H1 (cell line): ENCODE results near the gene MED10. TPM values are rescaled to one million over a fixed set of nuclear protein-coding genes. Genes with fewer than 3 reads are reported as not detected.

Experiments used
- CTCF ChIA-PET: fragments of 300-600 bp; sonication (Branson Sonifier 250); formaldehyde crosslinking; loops from one replicate; lab custom pipeline; 2021; ENCODE audit not compliant: partially characterized antibody; lab: Charles Lee
- POLR2A ChIA-PET: fragments of 300-600 bp; sonication (Branson Sonifier 250); formaldehyde crosslinking; loops from one replicate; lab custom pipeline; 2021; ENCODE audit warnings: inconsistent platforms; ENCODE audit not compliant: partially characterized antibody; lab: Charles Lee
- DNase-seq, 2 experiments: peaks; one replicate each; pipeline versions ENCODE4 v3.0.0 to v3.0.0-alpha.2; 2010 to 2022; ENCODE audit warnings: low spot score in 2 of 2, low read depth in 1 of 2, mixed read lengths in 1 of 2
- FAIRE-seq: peaks from 2 replicates; lab custom pipeline; 2011; peaks lifted over from hg19 to GRCh38; lab: Jason Lieb, UNC
- H2AFZ ChIP-seq: 2 replicates; pipeline ENCODE4 v1.8.1; 2012; ENCODE audit warnings: low read length, inconsistent platforms
- H2AK5ac ChIP-seq: 2 replicates; pipeline ENCODE4 v1.6.1; 2013; ENCODE audit warnings: low read depth, low read length
- H2BK120ac ChIP-seq: replicated peaks from 2 replicates; pipeline ENCODE3; 2013; ENCODE audit warnings: low read depth, low read length, inconsistent platforms
- H2BK12ac ChIP-seq: 2 replicates; pipeline ENCODE4 v1.6.1; 2013; ENCODE audit warnings: low read depth, low read length
- H2BK15ac ChIP-seq: 2 replicates; pipeline ENCODE4 v1.6.1; 2013; ENCODE audit warnings: low read length
- H2BK20ac ChIP-seq: 2 replicates; pipeline ENCODE4 v1.6.1; 2013; ENCODE audit warnings: low read length
- H2BK5ac ChIP-seq: 2 replicates; pipeline ENCODE4 v1.6.1; 2013; ENCODE audit warnings: low read depth, low read length
- H3K14ac ChIP-seq: 2 replicates; pipeline ENCODE4 v1.6.1; 2013; ENCODE audit warnings: inconsistent platforms; ENCODE audit not compliant: insufficient read length
- H3K18ac ChIP-seq: 2 replicates; pipeline ENCODE4 v1.6.1; 2013; ENCODE audit warnings: low read length; ENCODE audit errors: extremely low read depth
- H3K23ac ChIP-seq: 2 replicates; pipeline ENCODE4 v1.6.1; 2013; ENCODE audit warnings: inconsistent platforms; ENCODE audit not compliant: insufficient read length
- H3K23me2 ChIP-seq: 2 replicates; pipeline ENCODE4 v1.6.1; 2013; ENCODE audit warnings: low read depth, low read length
- H3K27ac ChIP-seq: 2 replicates; pipeline ENCODE4 v1.6.1; 2011; ENCODE audit warnings: low read depth, low read length, inconsistent platforms
- H3K27me3 ChIP-seq, 4 experiments: replicated peaks in 1 of 4; 1 replicate in 1 of 4; 2 replicates in 3 of 4; pipeline versions ENCODE4 v1.6.1 to v1.8.1; 2011 to 2013; ENCODE audit warnings: low read length in 3 of 4, mild to moderate bottlenecking in 3 of 4, inconsistent platforms in 2 of 4, mixed read lengths in 2 of 4, moderate library complexity in 1 of 4; ENCODE audit not compliant: control insufficient read depth in 3 of 4, insufficient read depth in 3 of 4; ENCODE audit errors: extremely low read depth in 1 of 4
- H3K36me3 ChIP-seq, 4 experiments: 2 replicates each; pipeline versions ENCODE4 v1.6.1 to v1.8.1; 2011 to 2013; ENCODE audit warnings: mild to moderate bottlenecking in 4 of 4, low read length in 3 of 4, moderate library complexity in 2 of 4, control low read depth in 1 of 4, inconsistent platforms in 1 of 4; ENCODE audit not compliant: insufficient read depth in 4 of 4, control insufficient read depth in 2 of 4
- H3K4ac ChIP-seq: replicated peaks from 2 replicates; pipeline ENCODE3; 2013; ENCODE audit warnings: low read length, low read depth, mixed read lengths, inconsistent platforms; ENCODE audit not compliant: insufficient read length
- H3K4me1 ChIP-seq, 4 experiments: replicated peaks in 1 of 4; 1 replicate in 1 of 4; 2 replicates in 3 of 4; pipeline versions ENCODE4 v1.6.1 to v1.8.1; 2011 to 2013; ENCODE audit warnings: low read length in 3 of 4, inconsistent platforms in 2 of 4, mixed read lengths in 1 of 4; ENCODE audit not compliant: insufficient read depth in 4 of 4, control insufficient read depth in 3 of 4
- H3K4me2 ChIP-seq, 2 experiments: 2 replicates each; pipeline versions ENCODE4 v1.6.1 to v1.8.1; 2011 to 2013; ENCODE audit warnings: low read depth in 2 of 2, low read length in 2 of 2, control low read depth in 1 of 2, inconsistent platforms in 1 of 2, mild to moderate bottlenecking in 1 of 2; ENCODE audit not compliant: insufficient read depth in 1 of 2
- H3K4me3 ChIP-seq, 4 experiments: fragments of 200-600, 300-600 bp in 1 of 4; sonication (generic), shearing (Covaris generic), sonication (Bioruptor Twin) in 1 of 4; 2 replicates each; pipeline versions ENCODE4 v1.5.1 to v1.8.1; 2011 to 2016; ENCODE audit warnings: low read length in 4 of 4, low read depth in 3 of 4, control low read depth in 2 of 4, inconsistent platforms in 2 of 4, mild to moderate bottlenecking in 2 of 4, mixed read lengths in 1 of 4, moderate library complexity in 1 of 4; ENCODE audit not compliant: insufficient read depth in 2 of 4; ENCODE audit errors: extremely low read depth in 1 of 4
- H3K56ac ChIP-seq: replicated peaks from 2 replicates; pipeline ENCODE3; 2013; ENCODE audit warnings: low read depth, mild to moderate bottlenecking, mixed read lengths, low read length, inconsistent platforms; ENCODE audit not compliant: insufficient read length
- H3K79me1 ChIP-seq: 2 replicates; pipeline ENCODE4 v1.6.1; 2013; ENCODE audit warnings: low read depth, low read length, control low read depth
- H3K79me2 ChIP-seq, 2 experiments: 2 replicates each; pipeline versions ENCODE4 v1.6.1 to v1.8.1; 2012 to 2013; ENCODE audit warnings: low read length in 2 of 2, mild to moderate bottlenecking in 2 of 2, inconsistent platforms in 1 of 2; ENCODE audit not compliant: insufficient read depth in 2 of 2, control insufficient read depth in 1 of 2
- H3K9ac ChIP-seq, 4 experiments: replicated peaks in 1 of 4; 1 replicate in 1 of 4; 2 replicates in 3 of 4; pipeline versions ENCODE4 v1.6.1 to v1.8.1; 2011 to 2013; ENCODE audit warnings: low read depth in 3 of 4, low read length in 3 of 4, control low read depth in 2 of 4, mild to moderate bottlenecking in 2 of 4, moderate library complexity in 2 of 4, inconsistent platforms in 1 of 4; ENCODE audit errors: extremely low read depth in 1 of 4
- H3K9me3 ChIP-seq, 2 experiments: 2 replicates each; pipeline versions ENCODE4 v1.6.1 to v1.8.1; 2012 to 2013; ENCODE audit warnings: mild to moderate bottlenecking in 2 of 2, moderate library complexity in 2 of 2, control low read depth in 1 of 2, inconsistent platforms in 1 of 2, low read depth in 1 of 2, low read length in 1 of 2, mixed read lengths in 1 of 2; ENCODE audit not compliant: insufficient read depth in 2 of 2
- H4K20me1 ChIP-seq, 2 experiments: replicated peaks in 1 of 2; 2 replicates each; pipeline versions ENCODE3 to v1.8.1; 2011 to 2013; ENCODE audit warnings: inconsistent platforms in 2 of 2, low read length in 2 of 2, mild to moderate bottlenecking in 1 of 2; ENCODE audit not compliant: insufficient read depth in 2 of 2, control insufficient read depth in 1 of 2
- H4K5ac ChIP-seq: 2 replicates; pipeline ENCODE4 v1.6.1; 2013; ENCODE audit warnings: low read length, low read depth, mixed read lengths, inconsistent platforms; ENCODE audit not compliant: insufficient read length
- H4K8ac ChIP-seq: 2 replicates; pipeline ENCODE4 v1.8.0; 2013; ENCODE audit warnings: mild to moderate bottlenecking, moderate library complexity, low read length, inconsistent platforms; ENCODE audit not compliant: insufficient read depth; ENCODE audit errors: extremely low read depth
- H4K91ac ChIP-seq: replicated peaks from 2 replicates; pipeline ENCODE3; 2013; ENCODE audit warnings: low read length, mixed read lengths, inconsistent platforms; ENCODE audit not compliant: insufficient read length
- CBX5 ChIP-seq: fragments of 300-800, 300-1000 bp; sonication (generic); IDR thresholded peaks from 2 replicates; pipeline ENCODE4 v1.7.1; 2016; ENCODE audit warnings: antibody characterized with exemption, low read length, low read depth
- CHD1 ChIP-seq: IDR thresholded peaks from 2 replicates; pipeline ENCODE4 v1.6.1; 2012; ENCODE audit warnings: low read depth, low read length, improper control_type of control experiment
- CTBP2 ChIP-seq: IDR thresholded peaks from 2 replicates; pipeline ENCODE4 v1.7.0; 2011; ENCODE audit warnings: borderline replicate concordance, mild to moderate bottlenecking, moderate library complexity, mixed read lengths, low read length; ENCODE audit not compliant: insufficient read depth, insufficient read length
- EGR1 ChIP-seq: IDR thresholded peaks from 2 replicates; pipeline ENCODE4 v1.6.1; 2011; ENCODE audit warnings: low read depth, low read length, borderline replicate concordance
- POLR2A ChIP-seq, 2 experiments: IDR thresholded peaks; 1 replicate in 1 of 2; 2 replicates in 1 of 2; pipeline ENCODE4 v1.6.1; 2011; ENCODE audit warnings: low read depth in 2 of 2, low read length in 2 of 2, mild to moderate bottlenecking in 2 of 2; ENCODE audit errors: control extremely low read depth in 1 of 2
- RXRA ChIP-seq: IDR thresholded peaks from 2 replicates; pipeline ENCODE4 v1.6.1; 2011; ENCODE audit warnings: low read depth, mild to moderate bottlenecking, low read length, moderate library complexity; ENCODE audit not compliant: insufficient read depth
- SIX5 ChIP-seq: IDR thresholded peaks from 2 replicates; pipeline ENCODE4 v1.6.1; 2011; ENCODE audit warnings: mild to moderate bottlenecking, low read depth, low read length
- SP4 ChIP-seq: IDR thresholded peaks from 2 replicates; pipeline ENCODE4 v1.6.1; 2012; ENCODE audit warnings: low read length, inconsistent platforms
- TAF1 ChIP-seq: IDR thresholded peaks from 2 replicates; pipeline ENCODE4 v1.6.1; 2011; ENCODE audit warnings: mild to moderate bottlenecking, low read depth, low read length
- TBP ChIP-seq: IDR thresholded peaks from 2 replicates; pipeline ENCODE4 v1.6.1; 2011; ENCODE audit warnings: low read depth, low read length, improper control_type of control experiment
- TEAD4 ChIP-seq: IDR thresholded peaks from 2 replicates; pipeline ENCODE4 v1.6.1; 2012; ENCODE audit warnings: low read depth, low read length, inconsistent platforms, mixed read lengths
- WGBS, 2 experiments: shearing (Covaris generic) in 1 of 2; methylation state at CpG; one replicate each; pipeline versions ENCODE4 v1.1.6 to v1.1.7; 2013 to 2015; ENCODE audit warnings: low lambda C conversion rate in 2 of 2, mixed read lengths in 2 of 2, inconsistent platforms in 1 of 2, low coverage in 1 of 2, missing lambda C conversion rate in 1 of 2; ENCODE audit not compliant: insufficient replicate concordance in 2 of 2, insufficient coverage in 1 of 2, insufficient read length in 1 of 2; ENCODE audit errors: extremely low coverage in 1 of 2, missing lambda C conversion rate in 1 of 2; 5-methylcytosine and 5-hydroxymethylcytosine counted together
- polyA plus RNA-seq, 7 experiments: library from polyadenylated mRNA; depleted of rRNA in 3 of 7; stranded (reverse) in 5 of 7; unstranded in 2 of 7; fragments of >200 nt in 5 of 7; fragments of 200-250 nt in 2 of 7; gene quantifications; 1 replicate in 5 of 7; 2 replicates in 1 of 7; 4 replicates in 1 of 7; pipeline versions ENCODE4 v1.2.1 to v1.2.3, GENCODE V29; 2011 to 2013; ENCODE audit warnings: missing spikeins in 2 of 7, mixed read lengths in 2 of 7
- total RNA-seq: library from RNA; stranded (reverse); fragmentation: NEBNext Ultra II Directional; extraction: Animal tissue kit (Norgen Biotek cat#: 25700); gene quantifications from 2 replicates; pipeline ENCODE4 v1.2.1, GENCODE V29; 2021
- TF ChIP-seq, protein P1 (sequence below): IDR thresholded peaks from 2 replicates; pipeline ENCODE4 v1.6.1; 2011; ENCODE audit warnings: low read depth, mild to moderate bottlenecking, low read length; ENCODE audit not compliant: insufficient read depth
- TF ChIP-seq, protein P2 (sequence below): IDR thresholded peaks from 2 replicates; pipeline ENCODE4 v1.6.1; 2012; ENCODE audit warnings: low read length, inconsistent platforms

Gene MED10
- total and polyA plus RNA-seq, 2 of the 8 experiments (the other 6 are each of a cell fraction or from before 2014, with no cell fraction given): 20.1 to 23.2 TPM

DNA sequence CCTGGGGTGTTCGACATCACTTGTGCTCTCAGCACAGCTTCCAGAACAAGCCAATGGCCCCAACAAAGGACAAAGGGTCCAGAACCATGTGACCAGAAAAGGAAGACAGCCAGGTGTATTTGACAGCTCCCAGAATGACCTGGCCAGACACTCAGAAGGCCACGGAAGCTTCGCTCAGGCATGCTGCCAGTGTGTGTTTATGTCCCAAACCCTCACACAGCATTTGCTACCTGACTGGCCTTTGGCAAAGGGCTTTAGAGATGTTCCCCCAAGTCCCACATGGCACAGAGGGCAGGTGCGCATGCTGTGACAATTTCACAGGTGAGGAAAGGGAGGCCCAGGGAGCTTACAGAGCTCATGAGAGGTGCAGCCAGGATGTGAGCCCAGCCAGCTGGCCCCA, 39.5 kb downstream of the MED10 start:
- POLR2A ChIA-PET: no interaction called here
- H3K27me3 ChIP-seq: peaks cover 0 to 3% (median under 1%) of the 10 kb centered on the region in 4 experiments; a peak in 1 of 7 replicates
- TF ChIP-seq, protein P1, sequence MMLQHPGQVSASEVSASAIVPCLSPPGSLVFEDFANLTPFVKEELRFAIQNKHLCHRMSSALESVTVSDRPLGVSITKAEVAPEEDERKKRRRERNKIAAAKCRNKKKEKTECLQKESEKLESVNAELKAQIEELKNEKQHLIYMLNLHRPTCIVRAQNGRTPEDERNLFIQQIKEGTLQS: no peak
- no peak for TF ChIP-seq CBX5
- no peak for TF ChIP-seq POLR2A (IDR thresholded peaks at IDR 0.05; ENCODE audit: control extremely low read depth in 1 of 2, low read depth in 2 of 2, low read length in 2 of 2)
- TF ChIP-seq RXRA: no peak
- no peak for TF ChIP-seq SIX5
- TF ChIP-seq TEAD4: no peak
- TF ChIP-seq SP4: no peak
- no peak for TF ChIP-seq CHD1
- TF ChIP-seq EGR1: no peak
- TF ChIP-seq, protein P2, sequence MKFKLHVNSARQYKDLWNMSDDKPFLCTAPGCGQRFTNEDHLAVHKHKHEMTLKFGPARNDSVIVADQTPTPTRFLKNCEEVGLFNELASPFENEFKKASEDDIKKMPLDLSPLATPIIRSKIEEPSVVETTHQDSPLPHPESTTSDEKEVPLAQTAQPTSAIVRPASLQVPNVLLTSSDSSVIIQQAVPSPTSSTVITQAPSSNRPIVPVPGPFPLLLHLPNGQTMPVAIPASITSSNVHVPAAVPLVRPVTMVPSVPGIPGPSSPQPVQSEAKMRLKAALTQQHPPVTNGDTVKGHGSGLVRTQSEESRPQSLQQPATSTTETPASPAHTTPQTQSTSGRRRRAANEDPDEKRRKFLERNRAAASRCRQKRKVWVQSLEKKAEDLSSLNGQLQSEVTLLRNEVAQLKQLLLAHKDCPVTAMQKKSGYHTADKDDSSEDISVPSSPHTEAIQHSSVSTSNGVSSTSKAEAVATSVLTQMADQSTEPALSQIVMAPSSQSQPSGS: no peak
- no peak for TF ChIP-seq CTBP2
- TF ChIP-seq TBP: no peak
- TF ChIP-seq TAF1: no peak

More for the DNA sequence above, 39.5 kb downstream of the MED10 start:
- no peak overlapping the region for H2AK5ac ChIP-seq
- CTCF ChIA-PET: no interaction called here
- H3K79me2 ChIP-seq: no peaks in the 10 kb centered on the region
- FAIRE-seq: no peak
- H3K9ac ChIP-seq: no peak overlapping the region
- H2BK15ac ChIP-seq: no peak overlapping the region
- WGBS, 2 experiments: 96% methylated on average over 4 of the region's 4 CpGs; no CpG with 5 or more reads in 1 of the 2 experiments
- H2BK5ac ChIP-seq: no peak overlapping the region
- H2AFZ ChIP-seq: no peak overlapping the region
- no peak overlapping the region for H4K91ac ChIP-seq
- no peak overlapping the region for H3K14ac ChIP-seq
- no peak overlapping the region for H3K18ac ChIP-seq
- no peak overlapping the region for H2BK20ac ChIP-seq
- H3K4me3 ChIP-seq: no peak overlapping the region
- no peaks in the 10 kb centered on the region for H3K36me3 ChIP-seq
- no peak overlapping the region for H3K4me2 ChIP-seq
- H4K8ac ChIP-seq: peak overlapping the region; percentile 18
- no peak overlapping the region for H4K5ac ChIP-seq
- no peak overlapping the region for H3K4ac ChIP-seq
- H3K4me1 ChIP-seq: no peaks in the 10 kb centered on the region
- no peak overlapping the region for H3K56ac ChIP-seq
- H2BK120ac ChIP-seq: no peak overlapping the region
- no peak overlapping the region for H2BK12ac ChIP-seq
- H4K20me1 ChIP-seq: peaks cover 0 to 1% of the 10 kb centered on the region in 2 experiments
- H3K9me3 ChIP-seq: peaks cover 0 to 3% of the 10 kb centered on the region in 2 experiments; a peak in 1 of 4 replicates
- no peak overlapping the region for H3K27ac ChIP-seq
- no peak overlapping the region for H3K23ac ChIP-seq
- no peak for DNase-seq
- H3K23me2 ChIP-seq: no peaks in the 10 kb centered on the region
- no peaks in the 10 kb centered on the region for H3K79me1 ChIP-seq
